ENCODE data around the gene KDM4B.

KDM4B gene

DNA sequence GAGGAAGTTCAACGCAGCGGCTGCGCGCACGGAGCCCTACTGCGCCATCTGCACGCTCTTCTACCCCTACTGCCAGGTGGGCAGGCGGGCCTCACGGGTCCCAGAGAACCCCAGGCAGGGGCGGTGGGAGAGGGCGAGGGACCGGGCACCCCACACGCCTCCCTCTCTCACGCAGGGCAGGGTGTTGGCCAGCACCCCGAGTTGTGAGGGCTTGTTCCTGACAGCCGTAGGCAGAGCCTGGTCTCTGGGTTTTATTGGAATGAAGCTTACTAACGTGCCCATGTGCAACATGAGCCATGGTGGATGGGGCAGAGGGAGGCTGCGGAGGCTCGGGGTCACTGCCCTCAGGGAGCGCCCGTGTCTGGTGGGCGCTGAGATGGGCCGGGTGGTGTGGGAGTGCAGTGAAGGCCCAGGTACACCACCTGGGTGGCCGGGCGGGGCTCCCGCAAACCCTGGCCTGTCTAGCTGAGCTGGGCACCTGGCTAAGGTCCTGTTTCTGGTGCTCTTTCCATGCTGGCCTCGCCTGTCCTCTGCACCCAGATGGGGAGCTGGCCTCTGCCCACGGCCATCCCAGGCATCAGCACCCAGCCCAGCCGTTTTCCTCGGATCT is 165.2 kb downstream of the KDM4B start:
- Histone ChIP-seq H3K4me3 (replicated peaks; ENCODE audit: insufficient read depth, low read length) (no peak overlapping the region), H3K27me3 (ENCODE audit: insufficient read depth, poor library complexity, severe bottlenecking) (no peaks in the 10 kb centered on the region), H3K27ac (replicated peaks) (no peak overlapping the region)
- TF ChIP-seq GABPA (IDR thresholded peaks at IDR 0.05; ENCODE audit: low read depth) (no peak), POLR2AphosphoS5 (IDR thresholded peaks at IDR 0.05; ENCODE audit: low read depth) (no peak), SPI1 (IDR thresholded peaks at IDR 0.05; ENCODE audit: borderline replicate concordance, low read depth) (no peak)
- TF ChIP-seq, protein P1, sequence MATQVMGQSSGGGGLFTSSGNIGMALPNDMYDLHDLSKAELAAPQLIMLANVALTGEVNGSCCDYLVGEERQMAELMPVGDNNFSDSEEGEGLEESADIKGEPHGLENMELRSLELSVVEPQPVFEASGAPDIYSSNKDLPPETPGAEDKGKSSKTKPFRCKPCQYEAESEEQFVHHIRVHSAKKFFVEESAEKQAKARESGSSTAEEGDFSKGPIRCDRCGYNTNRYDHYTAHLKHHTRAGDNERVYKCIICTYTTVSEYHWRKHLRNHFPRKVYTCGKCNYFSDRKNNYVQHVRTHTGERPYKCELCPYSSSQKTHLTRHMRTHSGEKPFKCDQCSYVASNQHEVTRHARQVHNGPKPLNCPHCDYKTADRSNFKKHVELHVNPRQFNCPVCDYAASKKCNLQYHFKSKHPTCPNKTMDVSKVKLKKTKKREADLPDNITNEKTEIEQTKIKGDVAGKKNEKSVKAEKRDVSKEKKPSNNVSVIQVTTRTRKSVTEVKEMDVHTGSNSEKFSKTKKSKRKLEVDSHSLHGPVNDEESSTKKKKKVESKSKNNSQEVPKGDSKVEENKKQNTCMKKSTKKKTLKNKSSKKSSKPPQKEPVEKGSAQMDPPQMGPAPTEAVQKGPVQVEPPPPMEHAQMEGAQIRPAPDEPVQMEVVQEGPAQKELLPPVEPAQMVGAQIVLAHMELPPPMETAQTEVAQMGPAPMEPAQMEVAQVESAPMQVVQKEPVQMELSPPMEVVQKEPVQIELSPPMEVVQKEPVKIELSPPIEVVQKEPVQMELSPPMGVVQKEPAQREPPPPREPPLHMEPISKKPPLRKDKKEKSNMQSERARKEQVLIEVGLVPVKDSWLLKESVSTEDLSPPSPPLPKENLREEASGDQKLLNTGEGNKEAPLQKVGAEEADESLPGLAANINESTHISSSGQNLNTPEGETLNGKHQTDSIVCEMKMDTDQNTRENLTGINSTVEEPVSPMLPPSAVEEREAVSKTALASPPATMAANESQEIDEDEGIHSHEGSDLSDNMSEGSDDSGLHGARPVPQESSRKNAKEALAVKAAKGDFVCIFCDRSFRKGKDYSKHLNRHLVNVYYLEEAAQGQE (IDR thresholded peaks at IDR 0.05; ENCODE audit: insufficient replicate concordance, low read depth), result no peak
- TF ChIP-seq, protein P2, sequence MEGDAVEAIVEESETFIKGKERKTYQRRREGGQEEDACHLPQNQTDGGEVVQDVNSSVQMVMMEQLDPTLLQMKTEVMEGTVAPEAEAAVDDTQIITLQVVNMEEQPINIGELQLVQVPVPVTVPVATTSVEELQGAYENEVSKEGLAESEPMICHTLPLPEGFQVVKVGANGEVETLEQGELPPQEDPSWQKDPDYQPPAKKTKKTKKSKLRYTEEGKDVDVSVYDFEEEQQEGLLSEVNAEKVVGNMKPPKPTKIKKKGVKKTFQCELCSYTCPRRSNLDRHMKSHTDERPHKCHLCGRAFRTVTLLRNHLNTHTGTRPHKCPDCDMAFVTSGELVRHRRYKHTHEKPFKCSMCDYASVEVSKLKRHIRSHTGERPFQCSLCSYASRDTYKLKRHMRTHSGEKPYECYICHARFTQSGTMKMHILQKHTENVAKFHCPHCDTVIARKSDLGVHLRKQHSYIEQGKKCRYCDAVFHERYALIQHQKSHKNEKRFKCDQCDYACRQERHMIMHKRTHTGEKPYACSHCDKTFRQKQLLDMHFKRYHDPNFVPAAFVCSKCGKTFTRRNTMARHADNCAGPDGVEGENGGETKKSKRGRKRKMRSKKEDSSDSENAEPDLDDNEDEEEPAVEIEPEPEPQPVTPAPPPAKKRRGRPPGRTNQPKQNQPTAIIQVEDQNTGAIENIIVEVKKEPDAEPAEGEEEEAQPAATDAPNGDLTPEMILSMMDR (IDR thresholded peaks at IDR 0.05; ENCODE audit: insufficient read depth, low read length), result no peak
- DNase-seq (ENCODE audit: low read depth in 1 of 2, low spot score in 1 of 2), result no peak

DNA sequence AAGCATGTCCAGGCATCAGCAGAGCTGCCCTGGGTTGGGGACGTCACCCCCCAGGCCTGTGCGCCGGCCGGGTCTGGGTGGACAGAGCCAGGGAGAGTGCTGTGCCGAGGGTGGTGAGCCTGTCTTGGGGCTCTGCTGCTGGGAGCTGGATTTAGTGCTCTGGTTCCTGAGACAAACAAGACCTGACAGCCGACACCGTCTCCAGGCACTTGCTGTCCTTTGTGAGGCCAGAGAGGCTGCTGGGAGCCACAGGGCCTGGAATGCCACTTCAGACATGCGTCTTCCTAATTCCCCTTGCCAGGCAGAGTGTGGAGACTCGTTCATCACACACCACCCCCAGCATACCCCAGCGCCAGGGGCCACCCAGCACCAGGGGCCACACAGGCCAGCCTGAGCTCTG is 165.8 kb downstream of the KDM4B start:
- DNase-seq (ENCODE audit: low read depth in 1 of 2, low spot score in 1 of 2), result no peak
- Histone ChIP-seq H3K27ac (replicated peaks) (no peak overlapping the region), H3K27me3 (ENCODE audit: insufficient read depth, poor library complexity, severe bottlenecking) (no peaks in the 10 kb centered on the region), H3K4me3 (replicated peaks; ENCODE audit: insufficient read depth, low read length) (no peak overlapping the region)
- no peak for TF ChIP-seq GABPA (IDR thresholded peaks at IDR 0.05; ENCODE audit: low read depth)
- TF ChIP-seq SPI1 (IDR thresholded peaks at IDR 0.05; ENCODE audit: borderline replicate concordance, low read depth), result no peak
- no peak for TF ChIP-seq POLR2AphosphoS5 (IDR thresholded peaks at IDR 0.05; ENCODE audit: low read depth)
- TF ChIP-seq, protein P2 (IDR thresholded peaks at IDR 0.05; ENCODE audit: insufficient read depth, low read length), result no peak
- TF ChIP-seq, protein P1 (IDR thresholded peaks at IDR 0.05; ENCODE audit: insufficient replicate concordance, low read depth), result no peak

DNA sequence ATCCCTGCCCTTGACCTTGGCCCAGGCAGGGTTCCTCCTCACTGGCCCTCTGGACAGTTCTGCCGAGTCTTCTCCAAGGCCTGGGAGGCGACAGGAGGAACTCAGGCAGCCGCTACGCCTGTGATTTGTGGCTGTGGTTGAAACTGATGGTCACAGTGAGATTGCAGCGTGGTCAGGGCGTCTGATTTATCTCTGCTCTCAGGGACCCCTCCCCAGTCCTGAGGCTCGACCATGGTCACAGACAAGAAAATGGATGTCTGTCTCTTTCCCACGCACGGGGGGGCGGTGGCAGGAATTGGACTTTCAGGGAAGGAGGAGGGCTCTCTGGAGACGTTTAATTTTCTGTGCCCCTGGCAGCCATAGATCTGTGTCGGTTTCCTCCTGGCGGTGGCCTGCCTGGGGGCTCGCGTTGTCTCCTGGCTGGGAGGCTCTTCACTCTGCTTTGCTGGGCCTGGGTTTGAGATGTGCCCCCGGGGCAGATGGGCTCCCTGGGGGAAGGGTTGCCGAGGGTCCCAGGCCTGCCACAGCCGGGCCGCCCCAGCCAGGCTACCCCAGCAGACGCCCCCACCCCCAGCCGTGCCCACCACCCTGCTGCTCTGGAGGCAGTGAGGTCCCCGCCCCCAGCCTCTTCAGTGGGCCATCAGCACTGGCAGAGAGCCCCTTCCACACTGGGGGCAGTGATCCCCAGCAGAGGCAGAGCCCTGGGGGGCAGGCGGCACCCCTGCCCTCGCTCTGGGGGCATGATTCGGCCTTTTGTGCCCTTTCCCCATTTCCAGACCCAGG is 167.4 kb downstream of the KDM4B start:
- TF ChIP-seq POLR2AphosphoS5 (IDR thresholded peaks at IDR 0.05; ENCODE audit: low read depth), result peak; percentile 49; the same call in 1 of the 2 replicates
- TF ChIP-seq, protein P2 (IDR thresholded peaks at IDR 0.05; ENCODE audit: insufficient read depth, low read length), result no peak
- Histone ChIP-seq H3K4me3 (replicated peaks; ENCODE audit: insufficient read depth, low read length) (no peak overlapping the region), H3K27me3 (ENCODE audit: insufficient read depth, poor library complexity, severe bottlenecking) (no peaks in the 10 kb centered on the region), H3K27ac (replicated peaks) (no peak overlapping the region)
- no peak for DNase-seq (ENCODE audit: low read depth in 1 of 2, low spot score in 1 of 2)
